ENCODE results near the gene SARNP.

GRCh38 chr12:55789171-55789570, 28.4 kb downstream of the SARNP start:
- TF ChIP-seq, protein P1, sequence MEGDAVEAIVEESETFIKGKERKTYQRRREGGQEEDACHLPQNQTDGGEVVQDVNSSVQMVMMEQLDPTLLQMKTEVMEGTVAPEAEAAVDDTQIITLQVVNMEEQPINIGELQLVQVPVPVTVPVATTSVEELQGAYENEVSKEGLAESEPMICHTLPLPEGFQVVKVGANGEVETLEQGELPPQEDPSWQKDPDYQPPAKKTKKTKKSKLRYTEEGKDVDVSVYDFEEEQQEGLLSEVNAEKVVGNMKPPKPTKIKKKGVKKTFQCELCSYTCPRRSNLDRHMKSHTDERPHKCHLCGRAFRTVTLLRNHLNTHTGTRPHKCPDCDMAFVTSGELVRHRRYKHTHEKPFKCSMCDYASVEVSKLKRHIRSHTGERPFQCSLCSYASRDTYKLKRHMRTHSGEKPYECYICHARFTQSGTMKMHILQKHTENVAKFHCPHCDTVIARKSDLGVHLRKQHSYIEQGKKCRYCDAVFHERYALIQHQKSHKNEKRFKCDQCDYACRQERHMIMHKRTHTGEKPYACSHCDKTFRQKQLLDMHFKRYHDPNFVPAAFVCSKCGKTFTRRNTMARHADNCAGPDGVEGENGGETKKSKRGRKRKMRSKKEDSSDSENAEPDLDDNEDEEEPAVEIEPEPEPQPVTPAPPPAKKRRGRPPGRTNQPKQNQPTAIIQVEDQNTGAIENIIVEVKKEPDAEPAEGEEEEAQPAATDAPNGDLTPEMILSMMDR (IDR thresholded peaks at IDR 0.05) = no peak
- no peak for TF ChIP-seq POLR2A (IDR thresholded peaks at IDR 0.05)
